CD4-positive, CD25-positive, alpha-beta regulatory T cell (primary cell): ENCODE results near the gene PAX9. TPM values are rescaled to one million over a fixed set of nuclear protein-coding genes. Genes with fewer than 3 reads are reported as not detected.

ENCODE experiments used
- ATAC-seq, 2 donors: fragments of 150-1000 bp; cut with Tn5 transposase; one replicate each; pipeline ENCODE4 v1.10.0; 2021; ENCODE audit warnings: low read depth in 2 of 2, moderate number of reproducible peaks in 2 of 2, moderate library complexity in 1 of 2
- DNase-seq, 3 donors: peaks; one replicate each; pipeline versions ENCODE4 v3.0.0 to v3.0.0-alpha.2; 2012 to 2022; ENCODE audit warnings: mixed read lengths in 1 of 3
- H3K27ac ChIP-seq: one replicate; pipeline ENCODE4 v1.7.0; 2013; ENCODE audit warnings: mild to moderate bottlenecking, low read length; ENCODE audit not compliant: insufficient read depth, poor library complexity, severe bottlenecking
- H3K27me3 ChIP-seq: one replicate; pipeline ENCODE4 v1.7.0; 2013; ENCODE audit warnings: low read length; ENCODE audit not compliant: control insufficient read depth, insufficient read depth
- H3K36me3 ChIP-seq: one replicate; pipeline ENCODE4 v1.7.0; 2013; ENCODE audit warnings: mild to moderate bottlenecking, low read length, moderate library complexity; ENCODE audit not compliant: control insufficient read depth, insufficient read depth
- H3K4me1 ChIP-seq: 2 replicates; pipeline ENCODE4 v1.7.0; 2013; ENCODE audit warnings: mild to moderate bottlenecking, low read length; ENCODE audit not compliant: insufficient read depth, control insufficient read depth, poor library complexity, severe bottlenecking
- H3K4me3 ChIP-seq: one replicate; pipeline ENCODE4 v1.7.0; 2013; ENCODE audit warnings: low read depth, mild to moderate bottlenecking, low read length, moderate library complexity
- H3K9me3 ChIP-seq, 2 experiments: 1 replicate in 1 of 2; 2 replicates in 1 of 2; pipeline ENCODE4 v1.7.0; 2013; ENCODE audit warnings: low read length in 2 of 2, mild to moderate bottlenecking in 1 of 2, moderate library complexity in 1 of 2; ENCODE audit not compliant: control insufficient read depth in 2 of 2
- H3K27ac Mint-ChIP-seq, 3 donors: one replicate each; pipeline ENCODE4 v1.8.0; 2020 to 2022; ENCODE audit warnings: mild to moderate bottlenecking in 3 of 3, mixed read lengths in 3 of 3, moderate library complexity in 2 of 3
- H3K27me3 Mint-ChIP-seq: one replicate; pipeline ENCODE4 v1.8.0; 2022; ENCODE audit warnings: mild to moderate bottlenecking, mixed read lengths
- H3K36me3 Mint-ChIP-seq: one replicate; pipeline ENCODE4 v1.8.0; 2020; ENCODE audit warnings: mixed read lengths
- H3K4me1 Mint-ChIP-seq, 4 donors: one replicate each; pipeline ENCODE4 v1.8.0; 2020 to 2022; ENCODE audit warnings: mixed read lengths in 4 of 4, mild to moderate bottlenecking in 1 of 4
- H3K4me3 Mint-ChIP-seq, 4 donors: one replicate each; pipeline ENCODE4 v1.8.0; 2020 to 2022; ENCODE audit warnings: mild to moderate bottlenecking in 4 of 4, mixed read lengths in 4 of 4, moderate library complexity in 3 of 4
- H3K9me3 Mint-ChIP-seq, 7 donors: one replicate each; pipeline ENCODE4 v1.8.0; 2020 to 2022; ENCODE audit warnings: mixed read lengths in 7 of 7, mild to moderate bottlenecking in 3 of 7, moderate library complexity in 2 of 7
- polyA plus RNA-seq, 4 donors: library from polyadenylated mRNA; unstranded; fragments of 300-500 nt; fragmentation: Illumina TruSeq; gene quantifications; one replicate each; pipeline ENCODE4 v1.2.3, GENCODE V29; 2021
- total RNA-seq: library from RNA; stranded (reverse); gene quantifications from one replicate; pipeline ENCODE4 v1.2.3, GENCODE V29; 2022

PAX9 gene
- total and polyA plus RNA-seq, 5 donors from 2014 or later = 0.14 to 0.46 (median 0.42) TPM; not detected in 1

GRCh38 chr14:36671149-36671548 lies 9.5 kb downstream of the PAX9 start:
- no peaks in the 10 kb centered on the region for H3K4me1 Mint-ChIP-seq
- no peak for ATAC-seq
- Histone ChIP-seq H3K4me3 (no peak overlapping the region), H3K36me3 (no peaks in the 10 kb centered on the region), H3K9me3 (no peaks in the 10 kb centered on the region), H3K27ac (no peak overlapping the region), H3K4me1 (no peaks in the 10 kb centered on the region), H3K27me3 (peaks cover 12% of the 10 kb centered on the region)
- no peaks in the 10 kb centered on the region for H3K36me3 Mint-ChIP-seq
- no peak overlapping the region for H3K27ac Mint-ChIP-seq
- peaks cover 0 to 2% (median 0%) of the 10 kb centered on the region in 7 donors for H3K9me3 Mint-ChIP-seq
- no peak overlapping the region for H3K4me3 Mint-ChIP-seq
- no peak for DNase-seq
- peaks cover 40% of the 10 kb centered on the region for H3K27me3 Mint-ChIP-seq

GRCh38 chr14:36672095-36672494 lies 10.4 kb downstream of the PAX9 start:
- no peaks in the 10 kb centered on the region for H3K4me1 ChIP-seq
- peaks cover 11% of the 10 kb centered on the region for H3K27me3 ChIP-seq
- H3K36me3 Mint-ChIP-seq = no peaks in the 10 kb centered on the region
- H3K4me1 Mint-ChIP-seq = no peaks in the 10 kb centered on the region
- H3K36me3 ChIP-seq = no peaks in the 10 kb centered on the region
- ATAC-seq = no peak
- no peak overlapping the region for H3K4me3 ChIP-seq
- no peak overlapping the region for H3K4me3 Mint-ChIP-seq
- no peak overlapping the region for H3K27ac Mint-ChIP-seq
- DNase-seq = no peak
- H3K27me3 Mint-ChIP-seq = peaks cover 40% of the 10 kb centered on the region
- no peaks in the 10 kb centered on the region for H3K9me3 ChIP-seq
- no peak overlapping the region for H3K27ac ChIP-seq
- H3K9me3 Mint-ChIP-seq = peaks cover 0 to 2% (median 0%) of the 10 kb centered on the region in 7 donors

GRCh38 chr14:36674659-36675058 lies 13.0 kb downstream of the PAX9 start:
- no peaks in the 10 kb centered on the region for H3K36me3 Mint-ChIP-seq
- H3K9me3 ChIP-seq = no peaks in the 10 kb centered on the region

DNA sequence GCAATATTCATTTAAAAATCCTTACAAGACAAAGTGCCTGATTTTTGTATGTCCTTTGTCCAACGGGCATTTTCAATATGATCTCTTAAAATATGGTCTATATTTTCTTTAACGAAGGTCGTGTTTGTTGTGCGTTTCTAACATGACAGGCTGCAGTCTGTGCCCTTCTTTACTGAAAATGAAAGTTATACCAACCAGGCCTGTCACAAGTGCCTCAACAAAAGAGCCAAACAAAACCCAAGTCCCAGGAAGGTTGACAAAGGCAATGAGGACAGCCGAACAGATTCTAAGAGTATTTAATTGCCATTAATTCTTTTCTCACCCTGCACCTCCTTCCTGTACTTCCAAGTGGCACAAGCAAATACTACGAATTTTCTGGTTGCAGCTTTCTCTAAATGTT lies 13.9 kb downstream of the PAX9 start:
- no peak for DNase-seq

More at GRCh38 chr14:36674659-36675058, 13.0 kb downstream of the PAX9 start:
- Mint-ChIP-seq H3K9me3 (peaks cover 0 to 3% (median 0%) of the 10 kb centered on the region in 7 donors), H3K27ac (no peak overlapping the region), H3K4me1 (no peaks in the 10 kb centered on the region), H3K27me3 (peaks cover 39% of the 10 kb centered on the region), H3K4me3 (no peak overlapping the region)
- Histone ChIP-seq H3K4me1 (no peaks in the 10 kb centered on the region), H3K27ac (no peak overlapping the region), H3K4me3 (no peak overlapping the region), H3K27me3 (no peaks in the 10 kb centered on the region), H3K36me3 (no peaks in the 10 kb centered on the region)
- DNase-seq (no peak), ATAC-seq (no peak)

DNA sequence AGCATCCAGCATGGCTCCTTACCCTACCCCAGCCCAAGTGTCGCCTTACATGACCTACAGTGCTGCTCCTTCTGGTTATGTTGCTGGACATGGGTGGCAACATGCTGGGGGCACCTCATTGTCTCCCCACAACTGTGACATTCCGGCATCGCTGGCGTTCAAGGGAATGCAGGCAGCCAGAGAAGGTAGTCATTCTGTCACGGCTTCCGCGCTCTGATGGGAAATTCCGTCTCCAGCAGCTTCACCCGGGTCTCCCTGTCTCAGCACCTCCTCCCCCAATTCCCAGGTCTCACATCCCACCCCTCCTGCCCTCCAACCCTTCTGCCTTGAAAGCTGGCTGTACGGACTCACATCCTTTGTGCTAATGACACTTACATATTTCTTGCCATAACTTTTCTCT lies 14.6 kb downstream of the PAX9 start:
- H3K27ac Mint-ChIP-seq = no peak overlapping the region
- ATAC-seq (no peak), DNase-seq (no peak)
- H3K27me3 ChIP-seq = no peaks in the 10 kb centered on the region
- no peak overlapping the region for H3K27ac ChIP-seq
- peaks cover 0 to 3% (median 0%) of the 10 kb centered on the region in 7 donors for H3K9me3 Mint-ChIP-seq
- H3K27me3 Mint-ChIP-seq = peaks cover 34% of the 10 kb centered on the region
- no peak overlapping the region for H3K4me3 ChIP-seq
- no peak overlapping the region for H3K4me3 Mint-ChIP-seq
- no peaks in the 10 kb centered on the region for H3K36me3 ChIP-seq
- H3K4me1 ChIP-seq = no peaks in the 10 kb centered on the region
- no peaks in the 10 kb centered on the region for H3K36me3 Mint-ChIP-seq
- no peaks in the 10 kb centered on the region for H3K9me3 ChIP-seq
- no peaks in the 10 kb centered on the region for H3K4me1 Mint-ChIP-seq

More for the DNA sequence above, 13.9 kb downstream of the PAX9 start:
- H3K36me3 Mint-ChIP-seq = no peaks in the 10 kb centered on the region
- H3K27ac Mint-ChIP-seq = no peak overlapping the region
- Histone ChIP-seq H3K36me3 (no peaks in the 10 kb centered on the region), H3K4me1 (no peaks in the 10 kb centered on the region), H3K4me3 (no peak overlapping the region), H3K27me3 (no peaks in the 10 kb centered on the region), H3K27ac (no peak overlapping the region), H3K9me3 (no peaks in the 10 kb centered on the region)
- ATAC-seq = no peak
- H3K27me3 Mint-ChIP-seq = peaks cover 34% of the 10 kb centered on the region
- H3K4me1 Mint-ChIP-seq = no peaks in the 10 kb centered on the region
- peaks cover 0 to 3% (median 0%) of the 10 kb centered on the region in 7 donors for H3K9me3 Mint-ChIP-seq
- H3K4me3 Mint-ChIP-seq = no peak overlapping the region

DNA sequence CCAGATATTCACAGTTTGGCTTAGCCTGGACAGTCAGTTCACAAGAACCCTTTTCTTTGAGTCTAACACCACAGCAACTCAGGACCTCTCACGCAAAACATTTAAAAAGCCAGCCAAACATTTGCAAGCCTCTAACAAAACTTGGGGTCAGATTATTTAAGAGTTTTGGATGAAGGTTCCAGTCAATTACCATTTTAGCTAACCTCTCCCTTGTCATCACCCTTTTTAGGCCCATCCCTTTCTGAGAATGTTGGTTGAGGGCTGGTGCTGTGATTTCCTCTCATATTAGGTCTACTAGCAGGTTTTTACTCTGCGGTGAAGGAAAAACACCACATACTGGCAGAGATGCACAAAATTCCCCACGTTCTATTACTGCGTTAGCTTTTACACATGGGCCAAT lies 20.7 kb downstream of the PAX9 start:
- DNase-seq = no peak
- no peaks in the 10 kb centered on the region for H3K36me3 ChIP-seq
- no peak overlapping the region for H3K4me3 Mint-ChIP-seq
- H3K4me3 ChIP-seq = no peak overlapping the region
- no peaks in the 10 kb centered on the region for H3K9me3 ChIP-seq
- no peak overlapping the region for H3K27ac Mint-ChIP-seq
- no peaks in the 10 kb centered on the region for H3K4me1 Mint-ChIP-seq
- H3K36me3 Mint-ChIP-seq = no peaks in the 10 kb centered on the region
- no peak for ATAC-seq
- no peak overlapping the region for H3K27ac ChIP-seq
- H3K4me1 ChIP-seq = no peaks in the 10 kb centered on the region
- H3K27me3 ChIP-seq = no peaks in the 10 kb centered on the region
- H3K27me3 Mint-ChIP-seq = peaks cover 4% of the 10 kb centered on the region
- peaks cover 0 to 2% (median 1%) of the 10 kb centered on the region in 7 donors for H3K9me3 Mint-ChIP-seq

- no peaks in the 10 kb centered on the region for H3K9me3 ChIP-seq
- H3K27ac Mint-ChIP-seq = no peak overlapping the region
- no peaks in the 10 kb centered on the region for H3K4me1 Mint-ChIP-seq
- no peaks in the 10 kb centered on the region for H3K36me3 ChIP-seq
- no peaks in the 10 kb centered on the region for H3K36me3 Mint-ChIP-seq
- no peak overlapping the region for H3K4me3 ChIP-seq
- H3K27ac ChIP-seq = no peak overlapping the region
- DNase-seq = no peak
- H3K27me3 Mint-ChIP-seq = peaks cover 5% of the 10 kb centered on the region
- ATAC-seq = no peak
- H3K4me3 Mint-ChIP-seq = no peak overlapping the region
- no peaks in the 10 kb centered on the region for H3K27me3 ChIP-seq
- H3K4me1 ChIP-seq = no peaks in the 10 kb centered on the region
- peaks cover 0 to 3% (median 1%) of the 10 kb centered on the region in 7 donors for H3K9me3 Mint-ChIP-seq
Observed at GRCh38 chr14:36683083-36683724, 21.5 kb downstream of the PAX9 start.

DNA sequence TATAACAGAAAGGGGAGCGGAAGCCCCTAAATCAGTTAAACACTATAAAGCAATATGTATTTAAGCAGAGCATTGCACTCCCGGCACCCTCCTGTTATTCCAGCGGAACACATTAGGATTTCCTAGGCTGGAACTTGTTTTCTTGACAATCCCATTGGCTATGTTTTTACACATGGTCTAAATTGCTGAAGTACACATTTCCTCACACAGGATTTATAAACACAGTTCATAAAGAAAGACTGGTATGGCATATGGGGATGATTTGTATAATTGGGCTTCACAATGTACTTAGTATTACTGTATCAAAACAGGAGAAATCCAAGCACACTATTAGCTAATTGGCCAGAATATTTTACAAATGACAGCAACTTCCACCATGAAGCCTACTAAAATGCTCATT lies 23.3 kb downstream of the PAX9 start:
- no peaks in the 10 kb centered on the region for H3K36me3 Mint-ChIP-seq
- H3K4me3 ChIP-seq = no peak overlapping the region
- DNase-seq (no peak), ATAC-seq (no peak)
- H3K27me3 Mint-ChIP-seq = peaks cover 8% of the 10 kb centered on the region
- no peak overlapping the region for H3K27ac Mint-ChIP-seq
- no peak overlapping the region for H3K27ac ChIP-seq
- no peaks in the 10 kb centered on the region for H3K4me1 ChIP-seq
- no peaks in the 10 kb centered on the region for H3K27me3 ChIP-seq
- H3K4me1 Mint-ChIP-seq = no peaks in the 10 kb centered on the region
- H3K9me3 Mint-ChIP-seq = peaks cover 0 to 3% (median 1%) of the 10 kb centered on the region in 7 donors
- H3K9me3 ChIP-seq = no peaks in the 10 kb centered on the region
- no peak overlapping the region for H3K4me3 Mint-ChIP-seq
- no peaks in the 10 kb centered on the region for H3K36me3 ChIP-seq
